ENCODE measurements around the gene CYP4Z1.
"Not testable (repeated sequence)": the region's sequence is repeated elsewhere in the genome, so short reads cannot be mapped to it uniquely, and the experiment has no call there.

The CYP4Z1 gene

GRCh38 chr1:47128221-47128620, 61.2 kb downstream of the CYP4Z1 start:
- no peak for DNase-seq

GRCh38 chr1:47128854-47129253, 61.8 kb downstream of the CYP4Z1 start:
- not testable (repeated sequence) for DNase-seq

GRCh38 chr1:47129489-47130230, 62.6 kb downstream of the CYP4Z1 start:
- not testable (repeated sequence) for DNase-seq

- DNase-seq, result not testable (repeated sequence)
These were observed 65.6 kb downstream of the CYP4Z1 start for GRCh38 chr1:47132665-47133064.

GRCh38 chr1:47137198-47137597, 70.2 kb downstream of the CYP4Z1 start, which contains the start of gene CYP4A22:
TSS of gene CYP4A22 (plus strand) at chr1:47137441. CDS start at chr1:47137486, 45 bp downstream.
- no peak for DNase-seq

GRCh38 chr1:47137925-47138615, 71.0 kb downstream of the CYP4Z1 start:
- no peak for DNase-seq

- not testable (repeated sequence) for DNase-seq
These were observed 73.3 kb downstream of the CYP4Z1 start for GRCh38 chr1:47140358-47140757.

GRCh38 chr1:47143654-47144053, 76.6 kb downstream of the CYP4Z1 start:
- not testable (repeated sequence) for DNase-seq

- DNase-seq, result not testable (repeated sequence)
These were observed 79.5 kb downstream of the CYP4Z1 start for GRCh38 chr1:47146495-47146894.

- no peak for DNase-seq
These were observed 80.2 kb downstream of the CYP4Z1 start for GRCh38 chr1:47147047-47147785.

GRCh38 chr1:47149162-47149561, 82.1 kb downstream of the CYP4Z1 start:
- DNase-seq, result not testable (repeated sequence)

GRCh38 chr1:47156457-47156856, 89.4 kb downstream of the CYP4Z1 start:
- not testable (repeated sequence) for DNase-seq

- not testable (repeated sequence) for DNase-seq
These were observed 90.9 kb downstream of the CYP4Z1 start for GRCh38 chr1:47157957-47158356.

GRCh38 chr1:47160716-47161115, 93.7 kb downstream of the CYP4Z1 start:
- no peak for DNase-seq

- no peak for DNase-seq
These were observed 94.4 kb downstream of the CYP4Z1 start for GRCh38 chr1:47161298-47162040.

GRCh38 chr1:47164552-47164951, 97.5 kb downstream of the CYP4Z1 start:
- no peak for DNase-seq
